Measurements from ENCODE around the gene EEF2.

DNA sequence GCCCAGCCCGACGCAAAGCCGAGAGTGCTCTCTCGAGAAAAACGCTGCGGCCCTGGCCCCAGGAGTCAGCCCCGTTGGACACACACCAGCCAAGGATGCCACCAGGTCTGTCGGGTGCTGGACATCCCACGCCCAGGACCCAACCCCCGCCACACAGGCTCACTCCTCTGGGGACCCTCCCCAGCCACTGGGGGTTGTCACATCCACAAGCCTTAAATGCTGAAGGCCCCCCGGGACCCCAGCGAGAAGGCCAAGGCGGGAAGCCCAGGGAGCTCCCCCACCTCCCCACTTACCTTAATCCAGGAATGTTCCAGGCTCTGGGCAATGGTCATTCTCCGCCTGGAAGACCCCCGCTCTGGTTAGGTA, 25.5 kb downstream of the EEF2 start:
- TF ChIP-seq, protein P1, sequence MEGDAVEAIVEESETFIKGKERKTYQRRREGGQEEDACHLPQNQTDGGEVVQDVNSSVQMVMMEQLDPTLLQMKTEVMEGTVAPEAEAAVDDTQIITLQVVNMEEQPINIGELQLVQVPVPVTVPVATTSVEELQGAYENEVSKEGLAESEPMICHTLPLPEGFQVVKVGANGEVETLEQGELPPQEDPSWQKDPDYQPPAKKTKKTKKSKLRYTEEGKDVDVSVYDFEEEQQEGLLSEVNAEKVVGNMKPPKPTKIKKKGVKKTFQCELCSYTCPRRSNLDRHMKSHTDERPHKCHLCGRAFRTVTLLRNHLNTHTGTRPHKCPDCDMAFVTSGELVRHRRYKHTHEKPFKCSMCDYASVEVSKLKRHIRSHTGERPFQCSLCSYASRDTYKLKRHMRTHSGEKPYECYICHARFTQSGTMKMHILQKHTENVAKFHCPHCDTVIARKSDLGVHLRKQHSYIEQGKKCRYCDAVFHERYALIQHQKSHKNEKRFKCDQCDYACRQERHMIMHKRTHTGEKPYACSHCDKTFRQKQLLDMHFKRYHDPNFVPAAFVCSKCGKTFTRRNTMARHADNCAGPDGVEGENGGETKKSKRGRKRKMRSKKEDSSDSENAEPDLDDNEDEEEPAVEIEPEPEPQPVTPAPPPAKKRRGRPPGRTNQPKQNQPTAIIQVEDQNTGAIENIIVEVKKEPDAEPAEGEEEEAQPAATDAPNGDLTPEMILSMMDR (IDR thresholded peaks at IDR 0.05): no peak
- TF ChIP-seq POLR2A (IDR thresholded peaks at IDR 0.05) (no peak), POLR2AphosphoS5 (IDR thresholded peaks at IDR 0.05) (no peak)
